ENCODE data around the gene TRPV3. TPM values are rescaled to one million over a fixed set of nuclear protein-coding genes. Genes with fewer than 3 reads are reported as not detected.

Gene TRPV3
- total RNA-seq, 1 experiment from 2014 or later: 4.4 TPM

- Mint-ChIP-seq H3K27me3 (ENCODE audit: insufficient read depth, unreplicated experiment) (no peaks in the 10 kb centered on the region), H3K27ac (ENCODE audit: low read depth, unreplicated experiment) (no peak overlapping the region), H3K9me3 (ENCODE audit: unreplicated experiment) (peaks cover 11% of the 10 kb centered on the region), H3K36me3 (ENCODE audit: insufficient read depth, unreplicated experiment) (peaks cover 6% of the 10 kb centered on the region), H3K4me1 (ENCODE audit: insufficient read depth, unreplicated experiment) (peaks cover 17% of the 10 kb centered on the region), H3K4me3 (ENCODE audit: unreplicated experiment) (no peak overlapping the region)
- no peak for DNase-seq (ENCODE audit: unreplicated experiment)
- CTCF ChIA-PET: interaction anchor here (0.5 kb wide), 1 partner anchor 212 kb away, joined by 3 read pairs; no protein-coding TSS in a partner anchor
- POLR2A ChIA-PET: no interaction called here
- intact Hi-C loops (cut with micrococcal nuclease): no loop called here
- no peak for TF ChIP-seq CTCF (IDR thresholded peaks at IDR 0.05; ENCODE audit: unreplicated experiment)
- no TSS peak for BruUV-seq (replicated peaks)
These were observed 3.9 kb downstream of the TRPV3 start for GRCh38 chr17:3553419-3554401.

GRCh38 chr17:3552916-3553315 lies 4.7 kb downstream of the TRPV3 start:
- no peak overlapping the region for H3K27ac Mint-ChIP-seq (ENCODE audit: low read depth, unreplicated experiment)
- peaks cover 9% of the 10 kb centered on the region for H3K4me1 Mint-ChIP-seq (ENCODE audit: insufficient read depth, unreplicated experiment)
- no TSS peak for BruUV-seq (replicated peaks)
- DNase-seq (ENCODE audit: unreplicated experiment): no peak
- peaks cover 6% of the 10 kb centered on the region for H3K36me3 Mint-ChIP-seq (ENCODE audit: insufficient read depth, unreplicated experiment)
- H3K9me3 Mint-ChIP-seq (ENCODE audit: unreplicated experiment): peaks cover 11% of the 10 kb centered on the region
- ChIA-PET CTCF (no interaction called here), POLR2A (no interaction called here)
- H3K27me3 Mint-ChIP-seq (ENCODE audit: insufficient read depth, unreplicated experiment): no peaks in the 10 kb centered on the region
- intact Hi-C loops (cut with micrococcal nuclease): no loop called here
- TF ChIP-seq CTCF (IDR thresholded peaks at IDR 0.05; ENCODE audit: unreplicated experiment): no peak
- no peak overlapping the region for H3K4me3 Mint-ChIP-seq (ENCODE audit: unreplicated experiment)

- no peak overlapping the region for H3K4me3 Mint-ChIP-seq (ENCODE audit: unreplicated experiment)
- no peak overlapping the region for H3K27ac Mint-ChIP-seq (ENCODE audit: low read depth, unreplicated experiment)
- no TSS peak for BruUV-seq (replicated peaks)
- TF ChIP-seq CTCF (IDR thresholded peaks at IDR 0.05; ENCODE audit: unreplicated experiment): no peak
- intact Hi-C loops (cut with micrococcal nuclease): no loop called here
- ChIA-PET POLR2A (no interaction called here), CTCF (no interaction called here)
- no peak for DNase-seq (ENCODE audit: unreplicated experiment)
- no peaks in the 10 kb centered on the region for H3K27me3 Mint-ChIP-seq (ENCODE audit: insufficient read depth, unreplicated experiment)
- peaks cover 6% of the 10 kb centered on the region for H3K36me3 Mint-ChIP-seq (ENCODE audit: insufficient read depth, unreplicated experiment)
- H3K9me3 Mint-ChIP-seq (ENCODE audit: unreplicated experiment): peaks cover 11% of the 10 kb centered on the region
- H3K4me1 Mint-ChIP-seq (ENCODE audit: insufficient read depth, unreplicated experiment): no peaks in the 10 kb centered on the region
These were observed 6.4 kb downstream of the TRPV3 start for GRCh38 chr17:3551189-3551588.

GRCh38 chr17:3549610-3550162 lies 7.9 kb downstream of the TRPV3 start:
- CTCF ChIA-PET: interaction anchor here (0.6 kb wide), 1 partner anchor 537 kb away, joined by 3 read pairs; no protein-coding TSS in a partner anchor
- intact Hi-C loops (cut with micrococcal nuclease): no loop called here
- no peak for TF ChIP-seq CTCF (IDR thresholded peaks at IDR 0.05; ENCODE audit: unreplicated experiment)

More at GRCh38 chr17:3549610-3550162, 7.9 kb downstream of the TRPV3 start:
- DNase-seq (ENCODE audit: unreplicated experiment): no peak
- H3K9me3 Mint-ChIP-seq (ENCODE audit: unreplicated experiment): peaks cover 11% of the 10 kb centered on the region
- POLR2A ChIA-PET: no interaction called here
- H3K36me3 Mint-ChIP-seq (ENCODE audit: insufficient read depth, unreplicated experiment): no peaks in the 10 kb centered on the region
- no peak overlapping the region for H3K4me3 Mint-ChIP-seq (ENCODE audit: unreplicated experiment)
- no peaks in the 10 kb centered on the region for H3K4me1 Mint-ChIP-seq (ENCODE audit: insufficient read depth, unreplicated experiment)
- BruUV-seq (replicated peaks): no TSS peak
- no peak overlapping the region for H3K27ac Mint-ChIP-seq (ENCODE audit: low read depth, unreplicated experiment)
- H3K27me3 Mint-ChIP-seq (ENCODE audit: insufficient read depth, unreplicated experiment): no peaks in the 10 kb centered on the region
